GM18517 (cell line): Measurements from ENCODE around the gene TXNDC17.
"Not testable (repeated sequence)": the region's sequence is repeated elsewhere in the genome, so short reads cannot be mapped to it uniquely, and the experiment has no call there.

Experiments
- ATAC-seq: cut with Tn5 transposase; IDR thresholded peaks from one replicate; pipeline ENCODE4 v1.9.1; 2021; ENCODE audit warnings: mild to moderate bottlenecking, moderate library complexity; ENCODE audit not compliant: unreplicated experiment

TXNDC17 gene

DNA sequence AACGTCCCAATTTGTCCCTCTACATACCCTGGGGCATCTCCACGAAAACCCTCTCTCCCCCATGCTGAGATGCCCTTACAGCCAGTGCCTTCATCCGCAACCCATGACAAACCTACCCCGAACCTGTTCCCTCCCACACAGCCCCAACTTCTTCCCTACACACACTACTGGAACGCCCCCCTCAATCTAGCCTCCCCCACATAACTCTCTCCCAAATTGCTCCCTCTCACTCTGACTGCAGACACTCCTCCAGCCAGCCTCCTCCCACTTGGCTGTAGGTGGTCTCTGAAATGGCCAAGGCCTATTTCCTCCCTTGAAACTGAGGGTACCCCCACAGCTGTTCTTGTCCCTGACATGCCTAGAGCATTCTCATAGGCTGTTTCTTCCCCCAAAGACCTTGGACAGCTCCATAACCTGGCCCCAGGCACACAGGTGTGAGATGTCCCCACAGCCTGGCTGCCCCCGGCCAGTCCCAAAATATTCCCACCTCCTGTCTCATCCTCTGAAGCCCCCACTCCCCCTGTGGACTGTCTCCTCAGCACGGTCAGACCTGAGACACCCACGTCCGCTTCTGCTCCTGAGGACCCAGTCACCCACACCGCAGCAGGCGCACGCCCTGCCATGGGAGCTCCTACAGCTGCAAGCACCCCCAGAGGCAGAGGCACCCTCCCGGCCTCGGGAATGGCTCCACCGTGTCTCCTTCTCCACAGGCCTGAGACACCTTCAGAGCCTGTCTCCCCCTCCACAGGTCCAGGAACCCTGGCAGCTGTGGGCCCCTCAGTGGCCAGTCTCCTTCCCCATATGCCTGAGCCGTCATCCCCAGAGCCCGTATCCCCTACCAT is 4.0 kb upstream of the TXNDC17 start:
- ATAC-seq: no peak

- no peak for ATAC-seq
Observed at GRCh38 chr17:6637458-6637840, 3.4 kb upstream of the TXNDC17 start.

DNA sequence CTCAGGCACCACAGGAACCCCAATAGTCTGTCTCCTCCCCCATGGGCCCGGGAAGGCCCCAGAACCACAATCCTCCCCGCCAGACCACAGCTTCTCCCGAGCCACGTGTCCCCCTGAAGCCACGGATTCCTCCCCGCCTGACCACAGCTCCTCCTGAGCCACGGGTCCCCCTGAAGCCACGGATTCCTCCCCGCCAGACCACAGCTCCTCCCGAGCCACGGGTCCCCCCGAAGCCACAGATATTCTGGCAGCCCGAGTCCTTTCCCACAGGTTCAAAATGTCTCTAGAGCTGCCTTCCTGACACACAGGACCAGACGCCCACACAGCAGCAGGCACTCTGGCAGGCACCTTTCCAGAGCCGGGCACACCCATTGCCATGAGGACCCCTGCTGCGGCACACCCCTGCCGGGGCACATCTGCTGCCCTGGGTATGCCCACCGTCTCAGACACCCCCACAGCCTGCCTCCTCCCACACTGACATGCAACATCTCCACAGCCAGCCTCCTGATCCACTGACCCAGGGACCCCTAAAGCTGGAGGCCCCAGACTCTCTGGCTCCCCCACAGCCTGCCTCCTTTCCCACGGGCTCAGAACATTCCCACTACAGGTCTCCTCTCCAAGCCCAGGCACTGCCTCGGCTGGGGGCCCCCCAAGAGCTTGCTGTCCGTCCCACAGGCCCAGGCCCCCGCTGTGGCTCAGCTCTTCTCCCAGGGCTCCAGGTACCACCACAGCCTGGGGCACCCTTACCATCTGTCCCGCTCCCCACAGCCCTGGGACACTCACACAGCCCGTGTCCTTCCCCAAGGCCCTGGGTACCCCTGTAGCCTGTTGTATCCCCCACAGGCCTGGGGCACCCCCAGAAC is 2.6 kb upstream of the TXNDC17 start:
- no peak for ATAC-seq

- no peak for ATAC-seq
Observed at GRCh38 chr17:6639014-6639585, 1.8 kb upstream of the TXNDC17 start.

GRCh38 chr17:6639586-6640535 is 999 bp upstream of the TXNDC17 start:
- no peak for ATAC-seq

GRCh38 chr17:6641247-6641863 is 495 bp downstream of the TXNDC17 start:
- ATAC-seq: peak; percentile 8

- no peak for ATAC-seq
Observed at GRCh38 chr17:6642592-6642991, 1.7 kb downstream of the TXNDC17 start.

- ATAC-seq: no peak
Observed at GRCh38 chr17:6643451-6644125, 2.7 kb downstream of the TXNDC17 start.

DNA sequence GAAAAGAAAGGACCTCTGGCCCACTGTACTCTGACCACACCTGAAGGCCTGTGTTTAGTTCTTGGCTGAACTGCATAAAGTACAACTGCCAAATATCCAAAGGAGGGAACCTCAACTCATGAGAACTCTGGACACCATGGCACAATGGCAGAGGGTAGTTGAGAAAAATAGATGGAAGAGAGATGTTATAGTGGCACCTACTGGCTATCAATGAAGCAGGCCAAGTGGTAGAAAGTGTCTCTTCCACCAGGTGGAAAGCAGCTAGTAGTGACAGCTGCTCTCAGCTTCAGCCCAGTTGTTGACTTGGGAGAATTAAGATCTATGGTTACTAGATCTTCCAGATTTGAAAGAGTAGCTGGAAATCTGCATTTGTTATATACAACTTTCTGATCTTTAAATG is 7.3 kb downstream of the TXNDC17 start:
- ATAC-seq: no peak

DNA sequence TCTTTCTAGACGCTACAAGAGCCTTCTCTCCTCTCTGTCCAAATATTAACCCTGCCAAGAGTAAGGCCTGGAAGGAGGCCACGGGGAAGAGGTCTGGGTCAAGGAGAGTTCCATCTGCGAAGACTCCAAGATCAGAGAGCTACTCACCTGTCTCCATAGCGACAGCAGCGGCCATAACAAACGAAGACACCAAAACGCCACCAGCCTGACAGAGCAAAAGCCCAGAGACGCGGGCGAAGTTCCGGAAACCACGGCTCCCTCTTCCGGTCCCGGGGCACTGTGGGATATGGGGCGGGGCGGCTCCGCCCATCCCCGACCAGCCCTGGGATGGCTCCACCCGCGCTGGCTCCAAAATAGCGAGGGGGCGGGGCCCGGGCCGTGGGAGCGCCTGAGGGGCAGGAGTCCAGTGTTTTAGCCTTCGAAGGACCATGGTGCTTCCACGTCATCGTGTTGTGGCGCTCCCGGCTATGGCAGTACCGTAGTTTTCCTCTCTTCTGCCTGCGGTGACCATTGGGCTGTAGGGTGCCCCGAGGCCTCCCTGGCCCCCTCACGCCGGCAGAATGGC is 10.6 kb downstream of the TXNDC17 start, which contains the start of the genes C17orf100 and MED31:
TSS of gene C17orf100 (plus strand) at position 409 of the 565 bp plus-strand sequence. CDS start at position 561, 152 bp downstream.
TSS of gene MED31 (minus strand) at position 252 of the 565 bp plus-strand sequence. CDS start at position 175, 77 bp downstream.
- peak; percentile 59 for ATAC-seq

- no peak for ATAC-seq
Observed at GRCh38 chr17:6651919-6652452, 11.1 kb downstream of the TXNDC17 start.

DNA sequence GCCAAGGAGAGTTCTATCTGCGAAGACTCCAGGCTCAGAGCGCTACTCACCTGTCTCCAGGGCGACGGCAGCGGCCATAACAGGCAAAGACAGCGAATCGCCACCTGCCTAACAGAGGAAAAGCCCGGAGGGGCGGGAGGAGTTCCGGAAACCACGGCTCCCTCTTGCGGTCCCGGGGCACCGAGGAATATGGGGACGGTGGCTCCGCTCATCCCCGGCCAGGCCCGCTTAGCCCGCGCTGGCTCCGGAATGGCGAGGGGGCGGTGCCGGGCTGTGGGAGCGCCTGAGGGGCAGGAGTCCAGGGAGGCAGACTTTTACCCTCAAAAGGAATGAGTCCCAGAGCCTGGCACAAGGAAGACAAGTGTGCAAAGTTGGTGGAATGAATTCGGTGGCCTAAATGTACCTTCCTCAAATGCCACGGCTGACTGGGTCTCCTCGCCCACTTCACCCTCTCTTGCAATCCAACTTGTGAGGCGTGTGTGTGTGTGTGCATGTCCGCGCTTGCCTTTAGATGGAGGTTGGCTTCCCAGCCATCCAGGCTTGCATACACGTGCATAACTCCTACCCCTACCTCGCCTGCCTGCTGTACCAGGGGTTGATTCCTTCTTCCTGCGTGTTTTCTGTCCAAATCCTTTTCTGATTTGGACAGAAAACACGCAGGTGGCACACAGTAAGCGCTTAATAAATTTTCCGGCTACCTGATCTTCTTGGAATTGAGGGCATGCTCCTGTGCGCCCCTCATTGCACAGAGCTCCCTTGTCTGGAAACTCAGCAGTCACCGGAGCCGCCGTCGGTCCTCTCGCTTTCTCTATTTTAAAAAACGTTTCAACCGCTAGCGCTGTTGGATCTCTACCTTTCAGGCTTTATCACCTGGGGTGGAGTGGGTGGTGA is 14.2 kb downstream of the TXNDC17 start:
- ATAC-seq: no peak

- ATAC-seq: not testable (repeated sequence)
Observed at GRCh38 chr17:6655732-6656361, 15.0 kb downstream of the TXNDC17 start.

- ATAC-seq: not testable (repeated sequence)
Observed at GRCh38 chr17:6656797-6657632, 16.2 kb downstream of the TXNDC17 start.

DNA sequence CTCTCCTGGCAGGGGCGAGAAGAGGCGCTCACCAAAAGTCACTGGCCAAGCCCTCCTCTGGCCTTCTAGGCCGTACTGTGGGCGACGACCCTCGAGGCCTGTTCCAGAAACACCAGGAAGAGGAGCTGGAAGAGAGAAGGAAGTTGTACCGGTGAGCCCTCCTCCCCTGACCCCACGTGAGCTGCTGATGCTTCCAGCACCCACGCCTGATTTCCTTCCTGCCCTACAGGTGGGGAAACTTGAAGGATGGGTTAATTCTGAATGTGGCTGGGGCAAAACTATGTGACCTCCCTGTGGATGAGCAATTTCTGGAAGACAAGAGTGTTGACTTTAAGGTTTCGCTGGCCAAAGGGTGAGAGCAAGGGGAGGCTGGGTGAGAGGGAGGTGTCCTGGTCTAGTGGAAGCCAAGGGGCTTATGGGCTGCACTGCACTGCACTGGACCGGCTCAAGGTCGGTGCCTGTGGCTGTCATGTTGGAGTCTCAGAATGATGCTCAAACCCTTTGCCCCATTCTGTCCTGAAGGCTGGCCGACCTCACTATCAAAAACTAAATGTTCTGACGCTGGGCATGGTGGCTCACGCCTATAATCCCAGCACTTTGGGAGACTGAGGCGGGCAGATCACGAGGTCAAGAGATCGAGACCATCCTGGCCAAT is 16.9 kb downstream of the TXNDC17 start:
- no peak for ATAC-seq

- ATAC-seq: not testable (repeated sequence)
Observed at GRCh38 chr17:6658411-6658810, 17.6 kb downstream of the TXNDC17 start.
